Loucy (cell line): ENCODE results near the gene TBCE.
"Not testable (repeated sequence)": the region's sequence is repeated elsewhere in the genome, so short reads cannot be mapped to it uniquely, and the experiment has no call there.

Experiments used
- CTCF ChIP-seq: fragments of 200-600 bp; sonication (generic); conservative IDR thresholded peaks from 2 replicates; pipeline ENCODE4 v1.5.1; 2014; ENCODE audit warnings: mild to moderate bottlenecking, antibody characterized with exemption, low read length
- EZH2phosphoT487 ChIP-seq: fragments of 200-600 bp; IDR thresholded peaks from 2 replicates; pipeline ENCODE4 v1.6.1; 2018; ENCODE audit warnings: antibody characterized with exemption, mild to moderate bottlenecking, moderate library complexity, borderline replicate concordance

GRCh38 chr1:235469897-235470296 lies 102.7 kb downstream of the TBCE start:
- TF ChIP-seq CTCF, EZH2phosphoT487: not testable (repeated sequence)
